Measurements from ENCODE around the gene RGL1. TPM values are rescaled to one million over a fixed set of nuclear protein-coding genes. Genes with fewer than 3 reads are reported as not detected.

RGL1 gene
- polyA plus RNA-seq, 5 donors: 35.2 to 44.1 (median 41.1) TPM

- DNase-seq: no peak
Observed at GRCh38 chr1:183913567-183913993, 108.7 kb downstream of the RGL1 start.

GRCh38 chr1:183914276-183914675 is 109.4 kb downstream of the RGL1 start:
- no peak for DNase-seq

GRCh38 chr1:183914891-183915290 is 110.0 kb downstream of the RGL1 start:
- DNase-seq: no peak

GRCh38 chr1:183915625-183916510 is 110.9 kb downstream of the RGL1 start:
- DNase-seq: peak; percentile 74 to 81

- no peak for DNase-seq
Observed at GRCh38 chr1:183916574-183916973, 111.7 kb downstream of the RGL1 start.

- DNase-seq: no peak
Observed at GRCh38 chr1:183918589-183918988, 113.7 kb downstream of the RGL1 start.

- no peak for DNase-seq
Observed at GRCh38 chr1:183920651-183921050, 115.7 kb downstream of the RGL1 start.

- DNase-seq: no peak
Observed at GRCh38 chr1:183922197-183922596, 117.3 kb downstream of the RGL1 start.

- no peak for DNase-seq
Observed at GRCh38 chr1:183925947-183926346, 121.0 kb downstream of the RGL1 start.

GRCh38 chr1:183926983-183927382 is 122.1 kb downstream of the RGL1 start:
- no peak for DNase-seq

GRCh38 chr1:183931646-183932271 is 126.8 kb downstream of the RGL1 start:
- no peak for DNase-seq

- DNase-seq: no peak
Observed at GRCh38 chr1:183932412-183932811, 127.5 kb downstream of the RGL1 start.

GRCh38 chr1:183933528-183934179 is 128.7 kb downstream of the RGL1 start:
- DNase-seq: no peak

- no peak for DNase-seq
Observed at GRCh38 chr1:183934314-183934713, 129.4 kb downstream of the RGL1 start.

GRCh38 chr1:183936009-183936408 is 131.1 kb downstream of the RGL1 start:
- no peak for DNase-seq

- no peak for DNase-seq
Observed at GRCh38 chr1:183936791-183937190, 131.9 kb downstream of the RGL1 start.

GRCh38 chr1:183937611-183938010 is 132.7 kb downstream of the RGL1 start:
- no peak for DNase-seq

- DNase-seq: no peak
Observed at GRCh38 chr1:183941001-183941400, 136.1 kb downstream of the RGL1 start.

GRCh38 chr1:183942933-183943693 is 138.2 kb downstream of the RGL1 start:
- DNase-seq: no peak

- no peak for DNase-seq
Observed at GRCh38 chr1:183945428-183946319, 140.8 kb downstream of the RGL1 start.

GRCh38 chr1:183946320-183946613 is 141.3 kb downstream of the RGL1 start:
- DNase-seq: no peak
